H1 (cell line): Measurements from ENCODE around the gene SERPINB1. TPM values are rescaled to one million over a fixed set of nuclear protein-coding genes. Genes with fewer than 3 reads are reported as not detected.

ENCODE experiments used
- CTCF ChIA-PET: fragments of 300-600 bp; sonication (Branson Sonifier 250); formaldehyde crosslinking; loops from one replicate; lab custom pipeline; 2021; ENCODE audit not compliant: partially characterized antibody; lab: Charles Lee
- POLR2A ChIA-PET: fragments of 300-600 bp; sonication (Branson Sonifier 250); formaldehyde crosslinking; loops from one replicate; lab custom pipeline; 2021; ENCODE audit warnings: inconsistent platforms; ENCODE audit not compliant: partially characterized antibody; lab: Charles Lee
- DNase-seq, 2 experiments: peaks; one replicate each; pipeline versions ENCODE4 v3.0.0 to v3.0.0-alpha.2; 2010 to 2022; ENCODE audit warnings: low spot score in 2 of 2, low read depth in 1 of 2, mixed read lengths in 1 of 2
- FAIRE-seq: peaks from 2 replicates; lab custom pipeline; 2011; peaks lifted over from hg19 to GRCh38; lab: Jason Lieb, UNC
- H2AFZ ChIP-seq: 2 replicates; pipeline ENCODE4 v1.8.1; 2012; ENCODE audit warnings: low read length, inconsistent platforms
- H2AK5ac ChIP-seq: 2 replicates; pipeline ENCODE4 v1.6.1; 2013; ENCODE audit warnings: low read depth, low read length
- H2BK120ac ChIP-seq: replicated peaks from 2 replicates; pipeline ENCODE3; 2013; ENCODE audit warnings: low read depth, low read length, inconsistent platforms
- H2BK12ac ChIP-seq: 2 replicates; pipeline ENCODE4 v1.6.1; 2013; ENCODE audit warnings: low read depth, low read length
- H2BK15ac ChIP-seq: 2 replicates; pipeline ENCODE4 v1.6.1; 2013; ENCODE audit warnings: low read length
- H2BK20ac ChIP-seq: 2 replicates; pipeline ENCODE4 v1.6.1; 2013; ENCODE audit warnings: low read length
- H2BK5ac ChIP-seq: 2 replicates; pipeline ENCODE4 v1.6.1; 2013; ENCODE audit warnings: low read depth, low read length
- H3K14ac ChIP-seq: 2 replicates; pipeline ENCODE4 v1.6.1; 2013; ENCODE audit warnings: inconsistent platforms; ENCODE audit not compliant: insufficient read length
- H3K18ac ChIP-seq: 2 replicates; pipeline ENCODE4 v1.6.1; 2013; ENCODE audit warnings: low read length; ENCODE audit errors: extremely low read depth
- H3K23ac ChIP-seq: 2 replicates; pipeline ENCODE4 v1.6.1; 2013; ENCODE audit warnings: inconsistent platforms; ENCODE audit not compliant: insufficient read length
- H3K23me2 ChIP-seq: 2 replicates; pipeline ENCODE4 v1.6.1; 2013; ENCODE audit warnings: low read depth, low read length
- H3K27ac ChIP-seq: 2 replicates; pipeline ENCODE4 v1.6.1; 2011; ENCODE audit warnings: low read depth, low read length, inconsistent platforms
- H3K27me3 ChIP-seq, 4 experiments: replicated peaks in 1 of 4; 1 replicate in 1 of 4; 2 replicates in 3 of 4; pipeline versions ENCODE4 v1.6.1 to v1.8.1; 2011 to 2013; ENCODE audit warnings: low read length in 3 of 4, mild to moderate bottlenecking in 3 of 4, inconsistent platforms in 2 of 4, mixed read lengths in 2 of 4, moderate library complexity in 1 of 4; ENCODE audit not compliant: control insufficient read depth in 3 of 4, insufficient read depth in 3 of 4; ENCODE audit errors: extremely low read depth in 1 of 4
- H3K36me3 ChIP-seq, 4 experiments: 2 replicates each; pipeline versions ENCODE4 v1.6.1 to v1.8.1; 2011 to 2013; ENCODE audit warnings: mild to moderate bottlenecking in 4 of 4, low read length in 3 of 4, moderate library complexity in 2 of 4, control low read depth in 1 of 4, inconsistent platforms in 1 of 4; ENCODE audit not compliant: insufficient read depth in 4 of 4, control insufficient read depth in 2 of 4
- H3K4ac ChIP-seq: replicated peaks from 2 replicates; pipeline ENCODE3; 2013; ENCODE audit warnings: low read length, low read depth, mixed read lengths, inconsistent platforms; ENCODE audit not compliant: insufficient read length
- H3K4me1 ChIP-seq, 4 experiments: replicated peaks in 1 of 4; 1 replicate in 1 of 4; 2 replicates in 3 of 4; pipeline versions ENCODE4 v1.6.1 to v1.8.1; 2011 to 2013; ENCODE audit warnings: low read length in 3 of 4, inconsistent platforms in 2 of 4, mixed read lengths in 1 of 4; ENCODE audit not compliant: insufficient read depth in 4 of 4, control insufficient read depth in 3 of 4
- H3K4me2 ChIP-seq, 2 experiments: 2 replicates each; pipeline versions ENCODE4 v1.6.1 to v1.8.1; 2011 to 2013; ENCODE audit warnings: low read depth in 2 of 2, low read length in 2 of 2, control low read depth in 1 of 2, inconsistent platforms in 1 of 2, mild to moderate bottlenecking in 1 of 2; ENCODE audit not compliant: insufficient read depth in 1 of 2
- H3K4me3 ChIP-seq, 4 experiments: fragments of 200-600, 300-600 bp in 1 of 4; sonication (generic), shearing (Covaris generic), sonication (Bioruptor Twin) in 1 of 4; 2 replicates each; pipeline versions ENCODE4 v1.5.1 to v1.8.1; 2011 to 2016; ENCODE audit warnings: low read length in 4 of 4, low read depth in 3 of 4, control low read depth in 2 of 4, inconsistent platforms in 2 of 4, mild to moderate bottlenecking in 2 of 4, mixed read lengths in 1 of 4, moderate library complexity in 1 of 4; ENCODE audit not compliant: insufficient read depth in 2 of 4; ENCODE audit errors: extremely low read depth in 1 of 4
- H3K56ac ChIP-seq: replicated peaks from 2 replicates; pipeline ENCODE3; 2013; ENCODE audit warnings: low read depth, mild to moderate bottlenecking, mixed read lengths, low read length, inconsistent platforms; ENCODE audit not compliant: insufficient read length
- H3K79me1 ChIP-seq: 2 replicates; pipeline ENCODE4 v1.6.1; 2013; ENCODE audit warnings: low read depth, low read length, control low read depth
- H3K79me2 ChIP-seq, 2 experiments: 2 replicates each; pipeline versions ENCODE4 v1.6.1 to v1.8.1; 2012 to 2013; ENCODE audit warnings: low read length in 2 of 2, mild to moderate bottlenecking in 2 of 2, inconsistent platforms in 1 of 2; ENCODE audit not compliant: insufficient read depth in 2 of 2, control insufficient read depth in 1 of 2
- H3K9ac ChIP-seq, 4 experiments: replicated peaks in 1 of 4; 1 replicate in 1 of 4; 2 replicates in 3 of 4; pipeline versions ENCODE4 v1.6.1 to v1.8.1; 2011 to 2013; ENCODE audit warnings: low read depth in 3 of 4, low read length in 3 of 4, control low read depth in 2 of 4, mild to moderate bottlenecking in 2 of 4, moderate library complexity in 2 of 4, inconsistent platforms in 1 of 4; ENCODE audit errors: extremely low read depth in 1 of 4
- H3K9me3 ChIP-seq, 2 experiments: 2 replicates each; pipeline versions ENCODE4 v1.6.1 to v1.8.1; 2012 to 2013; ENCODE audit warnings: mild to moderate bottlenecking in 2 of 2, moderate library complexity in 2 of 2, control low read depth in 1 of 2, inconsistent platforms in 1 of 2, low read depth in 1 of 2, low read length in 1 of 2, mixed read lengths in 1 of 2; ENCODE audit not compliant: insufficient read depth in 2 of 2
- H4K20me1 ChIP-seq, 2 experiments: replicated peaks in 1 of 2; 2 replicates each; pipeline versions ENCODE3 to v1.8.1; 2011 to 2013; ENCODE audit warnings: inconsistent platforms in 2 of 2, low read length in 2 of 2, mild to moderate bottlenecking in 1 of 2; ENCODE audit not compliant: insufficient read depth in 2 of 2, control insufficient read depth in 1 of 2
- H4K5ac ChIP-seq: 2 replicates; pipeline ENCODE4 v1.6.1; 2013; ENCODE audit warnings: low read length, low read depth, mixed read lengths, inconsistent platforms; ENCODE audit not compliant: insufficient read length
- H4K8ac ChIP-seq: 2 replicates; pipeline ENCODE4 v1.8.0; 2013; ENCODE audit warnings: mild to moderate bottlenecking, moderate library complexity, low read length, inconsistent platforms; ENCODE audit not compliant: insufficient read depth; ENCODE audit errors: extremely low read depth
- H4K91ac ChIP-seq: replicated peaks from 2 replicates; pipeline ENCODE3; 2013; ENCODE audit warnings: low read length, mixed read lengths, inconsistent platforms; ENCODE audit not compliant: insufficient read length
- CHD1 ChIP-seq: IDR thresholded peaks from 2 replicates; pipeline ENCODE4 v1.6.1; 2012; ENCODE audit warnings: low read depth, low read length, improper control_type of control experiment
- CREB1 ChIP-seq: IDR thresholded peaks from 2 replicates; pipeline ENCODE4 v1.6.1; 2012; ENCODE audit warnings: inconsistent platforms
- KDM5A ChIP-seq: fragments of 200-600 bp; IDR thresholded peaks from 2 replicates; pipeline ENCODE4 v1.7.1; 2012; ENCODE audit warnings: mild to moderate bottlenecking, low read length, inconsistent platforms, mixed read lengths
- RAD21 ChIP-seq, 2 experiments: IDR thresholded peaks in 1 of 2; conservative IDR thresholded peaks in 1 of 2; 2 replicates each; pipeline ENCODE4 v1.6.1; 2011; ENCODE audit warnings: low read depth in 2 of 2, low read length in 2 of 2, improper control_type of control experiment in 1 of 2, inconsistent platforms in 1 of 2, mild to moderate bottlenecking in 1 of 2, moderate library complexity in 1 of 2
- SAP30 ChIP-seq: fragments of 300-600 bp; sonication (generic); IDR thresholded peaks from 2 replicates; pipeline ENCODE4 v1.7.1; 2012; ENCODE audit warnings: low read length, moderate library complexity, mild to moderate bottlenecking, inconsistent platforms; ENCODE audit not compliant: insufficient read depth, insufficient replicate concordance
- SP2 ChIP-seq: IDR thresholded peaks from 2 replicates; pipeline ENCODE4 v1.6.1; 2012; ENCODE audit warnings: mild to moderate bottlenecking, low read length, inconsistent platforms
- TAF1 ChIP-seq: IDR thresholded peaks from 2 replicates; pipeline ENCODE4 v1.6.1; 2011; ENCODE audit warnings: mild to moderate bottlenecking, low read depth, low read length
- WGBS, 2 experiments: shearing (Covaris generic) in 1 of 2; methylation state at CpG; one replicate each; pipeline versions ENCODE4 v1.1.6 to v1.1.7; 2013 to 2015; ENCODE audit warnings: low lambda C conversion rate in 2 of 2, mixed read lengths in 2 of 2, inconsistent platforms in 1 of 2, low coverage in 1 of 2, missing lambda C conversion rate in 1 of 2; ENCODE audit not compliant: insufficient replicate concordance in 2 of 2, insufficient coverage in 1 of 2, insufficient read length in 1 of 2; ENCODE audit errors: extremely low coverage in 1 of 2, missing lambda C conversion rate in 1 of 2; 5-methylcytosine and 5-hydroxymethylcytosine counted together
- polyA plus RNA-seq, 7 experiments: library from polyadenylated mRNA; depleted of rRNA in 3 of 7; stranded (reverse) in 5 of 7; unstranded in 2 of 7; fragments of >200 nt in 5 of 7; fragments of 200-250 nt in 2 of 7; gene quantifications; 1 replicate in 5 of 7; 2 replicates in 1 of 7; 4 replicates in 1 of 7; pipeline versions ENCODE4 v1.2.1 to v1.2.3, GENCODE V29; 2011 to 2013; ENCODE audit warnings: missing spikeins in 2 of 7, mixed read lengths in 2 of 7
- total RNA-seq: library from RNA; stranded (reverse); fragmentation: NEBNext Ultra II Directional; extraction: Animal tissue kit (Norgen Biotek cat#: 25700); gene quantifications from 2 replicates; pipeline ENCODE4 v1.2.1, GENCODE V29; 2021

The SERPINB1 gene
- total and polyA plus RNA-seq, 2 of the 8 experiments (the other 6 are each of a cell fraction or from before 2014, with no cell fraction given): 8.1 to 17.3 TPM

DNA sequence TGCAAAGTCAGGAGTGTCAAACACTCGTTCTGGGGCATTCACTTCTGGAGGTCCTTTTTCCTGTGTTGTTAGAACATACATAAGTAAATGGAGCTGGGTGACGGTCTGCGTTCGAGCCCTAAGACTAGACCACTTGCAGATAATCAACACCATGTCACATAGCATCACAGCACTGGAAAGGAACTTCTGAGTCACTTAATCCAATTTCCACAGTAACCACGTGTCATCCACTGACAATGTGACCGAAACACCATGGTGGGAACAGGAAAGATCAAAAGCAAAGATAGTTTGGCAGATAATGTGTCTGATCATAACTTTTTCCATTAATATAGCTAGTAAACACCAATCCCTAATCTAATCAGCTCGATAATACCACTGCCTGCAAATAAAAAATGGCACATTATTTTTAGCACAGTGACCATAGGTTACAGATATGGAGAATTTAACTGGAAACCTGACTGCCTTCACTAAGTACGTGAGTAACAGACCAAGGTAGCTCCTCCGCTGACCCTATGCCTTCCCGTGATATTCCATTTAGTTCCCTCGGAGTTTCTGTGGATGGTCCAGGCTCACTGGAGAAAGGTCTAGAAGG lies 41.6 kb downstream of the SERPINB1 start:
- H3K4me3 ChIP-seq: no peak overlapping the region
- H3K4ac ChIP-seq: no peak overlapping the region
- no peak overlapping the region for H2AFZ ChIP-seq
- no peak overlapping the region for H3K9ac ChIP-seq
- H4K8ac ChIP-seq: no peak overlapping the region
- peaks cover 0 to 6% (median 3%) of the 10 kb centered on the region in 4 experiments; a peak in 2 of 7 replicates for H3K4me1 ChIP-seq
- H3K23me2 ChIP-seq: no peaks in the 10 kb centered on the region
- H3K18ac ChIP-seq: no peak overlapping the region
- H3K79me2 ChIP-seq: no peaks in the 10 kb centered on the region
- 92% methylated on average over 11 of the region's 11 CpGs; no CpG with 5 or more reads in 1 of the 2 experiments for WGBS, 2 experiments
- H3K79me1 ChIP-seq: 0 out of 2 replicates have a peak, but pooled peaks cover 2% of the 10 kb centered on the region
- H3K9me3 ChIP-seq: no peaks in the 10 kb centered on the region
- no peak overlapping the region for H3K27ac ChIP-seq
- H2BK5ac ChIP-seq: no peak overlapping the region
- TF ChIP-seq RAD21 (IDR thresholded peaks at IDR 0.05 in 1 of 2, conservative IDR thresholded peaks at IDR 0.05 in 1 of 2; ENCODE audit: low read depth in 2 of 2, low read length in 2 of 2): no peak
- no peak for TF ChIP-seq CHD1
- no peak for TF ChIP-seq KDM5A
- TF ChIP-seq SAP30: no peak
- TF ChIP-seq TAF1: no peak
- no peak for TF ChIP-seq SP2
- no peak for TF ChIP-seq CREB1
- no peak overlapping the region for H3K14ac ChIP-seq
- no peak overlapping the region for H2BK12ac ChIP-seq
- no peak overlapping the region for H3K56ac ChIP-seq
- H3K36me3 ChIP-seq: no peaks in the 10 kb centered on the region
- no peaks in the 10 kb centered on the region for H3K27me3 ChIP-seq
- no peak overlapping the region for H3K4me2 ChIP-seq
- no peak overlapping the region for H4K91ac ChIP-seq
- POLR2A ChIA-PET: interaction anchor here (1.0 to 1.4 kb wide), 2 partner anchors 18 to 42 kb away, joined by 3 read pairs; partner anchors contain the start of gene SERPINB1
- CTCF ChIA-PET: interaction anchor here (0.6 to 1.7 kb wide), 7 partner anchors 8 to 235 kb away, joined by 3 to 7 read pairs (median 3); no protein-coding TSS in a partner anchor
- no peaks in the 10 kb centered on the region for H4K20me1 ChIP-seq
- no peak overlapping the region for H2AK5ac ChIP-seq
- H2BK20ac ChIP-seq: no peak overlapping the region
- no peak overlapping the region for H2BK15ac ChIP-seq
- no peak overlapping the region for H3K23ac ChIP-seq
- no peak for DNase-seq
- H4K5ac ChIP-seq: no peak overlapping the region
- no peak for FAIRE-seq
- no peak overlapping the region for H2BK120ac ChIP-seq
